ENCODE data around the gene LRRC7.

The LRRC7 gene

GRCh38 chr1:69739251-69739605 is 171.5 kb downstream of the LRRC7 start:
- no peaks in the 10 kb centered on the region for H3K9me3 ChIP-seq (ENCODE audit: control insufficient read depth in 1 of 2, low read length in 2 of 2)
- no peaks in the 10 kb centered on the region for H3K36me3 ChIP-seq (ENCODE audit: control insufficient read depth in 1 of 2, insufficient read depth in 2 of 2, low read length in 2 of 2)
- peaks cover 0 to 12% of the 10 kb centered on the region in 2 donors for H3K4me1 ChIP-seq (ENCODE audit: control insufficient read depth in 1 of 2, insufficient read depth in 2 of 2, low read length in 2 of 2)
- H3K27me3 ChIP-seq (ENCODE audit: low read depth, low read length): no peaks in the 10 kb centered on the region
- H3K4me3 ChIP-seq (ENCODE audit: low read depth in 1 of 2, low read length in 2 of 2): no peak overlapping the region
- H3K27ac ChIP-seq (ENCODE audit: low read length): no peak overlapping the region

- Histone ChIP-seq H3K9me3 (ENCODE audit: control insufficient read depth in 1 of 2, low read length in 2 of 2) (no peaks in the 10 kb centered on the region), H3K4me3 (ENCODE audit: low read depth in 1 of 2, low read length in 2 of 2) (no peak overlapping the region), H3K36me3 (ENCODE audit: control insufficient read depth in 1 of 2, insufficient read depth in 2 of 2, low read length in 2 of 2) (no peaks in the 10 kb centered on the region), H3K27ac (ENCODE audit: low read length) (no peak overlapping the region), H3K4me1 (ENCODE audit: control insufficient read depth in 1 of 2, insufficient read depth in 2 of 2, low read length in 2 of 2) (peaks cover 0 to 4% of the 10 kb centered on the region in 2 donors), H3K27me3 (ENCODE audit: low read depth, low read length) (no peaks in the 10 kb centered on the region)
Measured at GRCh38 chr1:69743146-69743545, 175.4 kb downstream of the LRRC7 start.

- Histone ChIP-seq H3K27ac (ENCODE audit: low read length) (no peak overlapping the region), H3K36me3 (ENCODE audit: control insufficient read depth in 1 of 2, insufficient read depth in 2 of 2, low read length in 2 of 2) (no peaks in the 10 kb centered on the region), H3K4me3 (ENCODE audit: low read depth in 1 of 2, low read length in 2 of 2) (no peak overlapping the region), H3K4me1 (ENCODE audit: control insufficient read depth in 1 of 2, insufficient read depth in 2 of 2, low read length in 2 of 2) (no peaks in the 10 kb centered on the region), H3K27me3 (ENCODE audit: low read depth, low read length) (no peaks in the 10 kb centered on the region), H3K9me3 (ENCODE audit: control insufficient read depth in 1 of 2, low read length in 2 of 2) (no peaks in the 10 kb centered on the region)
Measured at GRCh38 chr1:69744381-69744780, 176.7 kb downstream of the LRRC7 start.

- Histone ChIP-seq H3K27ac (ENCODE audit: low read length) (no peak overlapping the region), H3K4me3 (ENCODE audit: low read depth in 1 of 2, low read length in 2 of 2) (no peak overlapping the region), H3K9me3 (ENCODE audit: control insufficient read depth in 1 of 2, low read length in 2 of 2) (no peaks in the 10 kb centered on the region), H3K4me1 (ENCODE audit: control insufficient read depth in 1 of 2, insufficient read depth in 2 of 2, low read length in 2 of 2) (no peaks in the 10 kb centered on the region), H3K27me3 (ENCODE audit: low read depth, low read length) (no peaks in the 10 kb centered on the region), H3K36me3 (ENCODE audit: control insufficient read depth in 1 of 2, insufficient read depth in 2 of 2, low read length in 2 of 2) (no peaks in the 10 kb centered on the region)
Measured at GRCh38 chr1:69747207-69747606, 179.5 kb downstream of the LRRC7 start.

- Histone ChIP-seq H3K4me1 (ENCODE audit: control insufficient read depth in 1 of 2, insufficient read depth in 2 of 2, low read length in 2 of 2) (no peaks in the 10 kb centered on the region), H3K9me3 (ENCODE audit: control insufficient read depth in 1 of 2, low read length in 2 of 2) (no peaks in the 10 kb centered on the region), H3K27ac (ENCODE audit: low read length) (no peak overlapping the region)
Measured at GRCh38 chr1:69750638-69751037, 182.9 kb downstream of the LRRC7 start.

GRCh38 chr1:69752831-69753230 is 185.1 kb downstream of the LRRC7 start:
- no peaks in the 10 kb centered on the region for H3K36me3 ChIP-seq (ENCODE audit: control insufficient read depth in 1 of 2, insufficient read depth in 2 of 2, low read length in 2 of 2)
- no peaks in the 10 kb centered on the region for H3K9me3 ChIP-seq (ENCODE audit: control insufficient read depth in 1 of 2, low read length in 2 of 2)

More at GRCh38 chr1:69750638-69751037, 182.9 kb downstream of the LRRC7 start:
- H3K27me3 ChIP-seq (ENCODE audit: low read depth, low read length): no peaks in the 10 kb centered on the region
- no peak overlapping the region for H3K4me3 ChIP-seq (ENCODE audit: low read depth in 1 of 2, low read length in 2 of 2)
- no peaks in the 10 kb centered on the region for H3K36me3 ChIP-seq (ENCODE audit: control insufficient read depth in 1 of 2, insufficient read depth in 2 of 2, low read length in 2 of 2)

GRCh38 chr1:69754521-69754920 is 186.8 kb downstream of the LRRC7 start:
- no peaks in the 10 kb centered on the region for H3K27me3 ChIP-seq (ENCODE audit: low read depth, low read length)
- no peaks in the 10 kb centered on the region for H3K36me3 ChIP-seq (ENCODE audit: control insufficient read depth in 1 of 2, insufficient read depth in 2 of 2, low read length in 2 of 2)
- H3K4me3 ChIP-seq (ENCODE audit: low read depth in 1 of 2, low read length in 2 of 2): no peak overlapping the region
- H3K9me3 ChIP-seq (ENCODE audit: control insufficient read depth in 1 of 2, low read length in 2 of 2): no peaks in the 10 kb centered on the region
- no peaks in the 10 kb centered on the region for H3K4me1 ChIP-seq (ENCODE audit: control insufficient read depth in 1 of 2, insufficient read depth in 2 of 2, low read length in 2 of 2)
- H3K27ac ChIP-seq (ENCODE audit: low read length): no peak overlapping the region

More at GRCh38 chr1:69752831-69753230, 185.1 kb downstream of the LRRC7 start:
- H3K4me3 ChIP-seq (ENCODE audit: low read depth in 1 of 2, low read length in 2 of 2): no peak overlapping the region
- H3K27ac ChIP-seq (ENCODE audit: low read length): no peak overlapping the region
- H3K4me1 ChIP-seq (ENCODE audit: control insufficient read depth in 1 of 2, insufficient read depth in 2 of 2, low read length in 2 of 2): no peaks in the 10 kb centered on the region
- no peaks in the 10 kb centered on the region for H3K27me3 ChIP-seq (ENCODE audit: low read depth, low read length)

- Histone ChIP-seq H3K4me1 (ENCODE audit: control insufficient read depth in 1 of 2, insufficient read depth in 2 of 2, low read length in 2 of 2) (no peaks in the 10 kb centered on the region), H3K27me3 (ENCODE audit: low read depth, low read length) (no peaks in the 10 kb centered on the region), H3K4me3 (ENCODE audit: low read depth in 1 of 2, low read length in 2 of 2) (no peak overlapping the region), H3K9me3 (ENCODE audit: control insufficient read depth in 1 of 2, low read length in 2 of 2) (no peaks in the 10 kb centered on the region), H3K27ac (ENCODE audit: low read length) (no peak overlapping the region), H3K36me3 (ENCODE audit: control insufficient read depth in 1 of 2, insufficient read depth in 2 of 2, low read length in 2 of 2) (no peaks in the 10 kb centered on the region)
Measured at GRCh38 chr1:69755647-69756046, 187.9 kb downstream of the LRRC7 start.

- H3K4me1 ChIP-seq (ENCODE audit: control insufficient read depth in 1 of 2, insufficient read depth in 2 of 2, low read length in 2 of 2): no peaks in the 10 kb centered on the region
- H3K4me3 ChIP-seq (ENCODE audit: low read depth in 1 of 2, low read length in 2 of 2): no peak overlapping the region
- H3K36me3 ChIP-seq (ENCODE audit: control insufficient read depth in 1 of 2, insufficient read depth in 2 of 2, low read length in 2 of 2): no peaks in the 10 kb centered on the region
- no peaks in the 10 kb centered on the region for H3K9me3 ChIP-seq (ENCODE audit: control insufficient read depth in 1 of 2, low read length in 2 of 2)
- no peak overlapping the region for H3K27ac ChIP-seq (ENCODE audit: low read length)
- H3K27me3 ChIP-seq (ENCODE audit: low read depth, low read length): no peaks in the 10 kb centered on the region
Measured at GRCh38 chr1:69765951-69766350, 198.2 kb downstream of the LRRC7 start.

- Histone ChIP-seq H3K27me3 (ENCODE audit: low read depth, low read length) (no peaks in the 10 kb centered on the region), H3K4me3 (ENCODE audit: low read depth in 1 of 2, low read length in 2 of 2) (no peak overlapping the region), H3K9me3 (ENCODE audit: control insufficient read depth in 1 of 2, low read length in 2 of 2) (no peaks in the 10 kb centered on the region), H3K36me3 (ENCODE audit: control insufficient read depth in 1 of 2, insufficient read depth in 2 of 2, low read length in 2 of 2) (no peaks in the 10 kb centered on the region), H3K4me1 (ENCODE audit: control insufficient read depth in 1 of 2, insufficient read depth in 2 of 2, low read length in 2 of 2) (no peaks in the 10 kb centered on the region), H3K27ac (ENCODE audit: low read length) (no peak overlapping the region)
Measured at GRCh38 chr1:69766431-69767180, 198.9 kb downstream of the LRRC7 start.

GRCh38 chr1:69776555-69776954 is 208.8 kb downstream of the LRRC7 start:
- H3K9me3 ChIP-seq (ENCODE audit: control insufficient read depth in 1 of 2, low read length in 2 of 2): no peaks in the 10 kb centered on the region
- no peaks in the 10 kb centered on the region for H3K36me3 ChIP-seq (ENCODE audit: control insufficient read depth in 1 of 2, insufficient read depth in 2 of 2, low read length in 2 of 2)
- H3K4me1 ChIP-seq (ENCODE audit: control insufficient read depth in 1 of 2, insufficient read depth in 2 of 2, low read length in 2 of 2): no peaks in the 10 kb centered on the region
- H3K27ac ChIP-seq (ENCODE audit: low read length): no peak overlapping the region
- H3K27me3 ChIP-seq (ENCODE audit: low read depth, low read length): no peaks in the 10 kb centered on the region
- no peak overlapping the region for H3K4me3 ChIP-seq (ENCODE audit: low read depth in 1 of 2, low read length in 2 of 2)

- Histone ChIP-seq H3K36me3 (ENCODE audit: control insufficient read depth in 1 of 2, insufficient read depth in 2 of 2, low read length in 2 of 2) (no peaks in the 10 kb centered on the region), H3K4me1 (ENCODE audit: control insufficient read depth in 1 of 2, insufficient read depth in 2 of 2, low read length in 2 of 2) (no peaks in the 10 kb centered on the region), H3K4me3 (ENCODE audit: low read depth in 1 of 2, low read length in 2 of 2) (no peak overlapping the region), H3K27me3 (ENCODE audit: low read depth, low read length) (no peaks in the 10 kb centered on the region), H3K27ac (ENCODE audit: low read length) (no peak overlapping the region), H3K9me3 (ENCODE audit: control insufficient read depth in 1 of 2, low read length in 2 of 2) (no peaks in the 10 kb centered on the region)
Measured at GRCh38 chr1:69777423-69777822, 209.7 kb downstream of the LRRC7 start.

Data from muscle layer of duodenum (tissue), 2 donors.